Ishikawa (cell line): ENCODE data around the gene LINGO3.

Source experiments
- CREB1 ChIP-seq: IDR thresholded peaks from 2 replicates; pipeline ENCODE4 v1.6.1; 2012; ENCODE audit warnings: low read depth
- EGR1 ChIP-seq: IDR thresholded peaks from 2 replicates; pipeline ENCODE4 v1.6.1; 2012
- EP300 ChIP-seq: IDR thresholded peaks from 2 replicates; pipeline ENCODE4 v1.6.1; 2012; ENCODE audit warnings: borderline replicate concordance
- NFIC ChIP-seq: IDR thresholded peaks from 2 replicates; pipeline ENCODE4 v1.6.1; 2012
- RAD21 ChIP-seq: IDR thresholded peaks from 2 replicates; pipeline ENCODE4 v1.6.1; 2012; ENCODE audit warnings: low read depth
- TAF1 ChIP-seq: IDR thresholded peaks from 2 replicates; pipeline ENCODE4 v1.6.1; 2012; ENCODE audit warnings: low read depth, mild to moderate bottlenecking
- TCF12 ChIP-seq: IDR thresholded peaks from 2 replicates; pipeline ENCODE4 v1.6.1; 2012; ENCODE audit warnings: low read depth
- TEAD4 ChIP-seq: IDR thresholded peaks from 2 replicates; pipeline ENCODE4 v1.6.1; 2012
- YY1 ChIP-seq: IDR thresholded peaks from 2 replicates; pipeline ENCODE4 v1.6.1; 2012; ENCODE audit warnings: low read depth
- ZBTB7A ChIP-seq: IDR thresholded peaks from 2 replicates; pipeline ENCODE4 v1.6.1; 2012; ENCODE audit warnings: low read depth
- TF ChIP-seq, protein P1 (sequence below): IDR thresholded peaks from 2 replicates; pipeline ENCODE4 v1.6.1; 2012
- TF ChIP-seq, protein P2 (sequence below): IDR thresholded peaks from 2 replicates; pipeline ENCODE4 v1.6.1; 2012
- TF ChIP-seq, protein P3 (sequence below): IDR thresholded peaks from 2 replicates; pipeline ENCODE4 v1.6.1; 2012; ENCODE audit warnings: low read depth, mild to moderate bottlenecking

- TF ChIP-seq, protein P1, sequence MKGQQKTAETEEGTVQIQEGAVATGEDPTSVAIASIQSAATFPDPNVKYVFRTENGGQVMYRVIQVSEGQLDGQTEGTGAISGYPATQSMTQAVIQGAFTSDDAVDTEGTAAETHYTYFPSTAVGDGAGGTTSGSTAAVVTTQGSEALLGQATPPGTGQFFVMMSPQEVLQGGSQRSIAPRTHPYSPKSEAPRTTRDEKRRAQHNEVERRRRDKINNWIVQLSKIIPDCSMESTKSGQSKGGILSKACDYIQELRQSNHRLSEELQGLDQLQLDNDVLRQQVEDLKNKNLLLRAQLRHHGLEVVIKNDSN: no peak
- TF ChIP-seq YY1: no peak
- no peak for TF ChIP-seq CREB1
- TF ChIP-seq ZBTB7A: no peak
- TF ChIP-seq EGR1: no peak
- no peak for TF ChIP-seq TEAD4
- TF ChIP-seq TCF12: no peak
- TF ChIP-seq, protein P2, sequence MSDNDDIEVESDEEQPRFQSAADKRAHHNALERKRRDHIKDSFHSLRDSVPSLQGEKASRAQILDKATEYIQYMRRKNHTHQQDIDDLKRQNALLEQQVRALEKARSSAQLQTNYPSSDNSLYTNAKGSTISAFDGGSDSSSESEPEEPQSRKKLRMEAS: no peak
- TF ChIP-seq TAF1: no peak
- no peak for TF ChIP-seq EP300
- no peak for TF ChIP-seq RAD21
- TF ChIP-seq, protein P3, sequence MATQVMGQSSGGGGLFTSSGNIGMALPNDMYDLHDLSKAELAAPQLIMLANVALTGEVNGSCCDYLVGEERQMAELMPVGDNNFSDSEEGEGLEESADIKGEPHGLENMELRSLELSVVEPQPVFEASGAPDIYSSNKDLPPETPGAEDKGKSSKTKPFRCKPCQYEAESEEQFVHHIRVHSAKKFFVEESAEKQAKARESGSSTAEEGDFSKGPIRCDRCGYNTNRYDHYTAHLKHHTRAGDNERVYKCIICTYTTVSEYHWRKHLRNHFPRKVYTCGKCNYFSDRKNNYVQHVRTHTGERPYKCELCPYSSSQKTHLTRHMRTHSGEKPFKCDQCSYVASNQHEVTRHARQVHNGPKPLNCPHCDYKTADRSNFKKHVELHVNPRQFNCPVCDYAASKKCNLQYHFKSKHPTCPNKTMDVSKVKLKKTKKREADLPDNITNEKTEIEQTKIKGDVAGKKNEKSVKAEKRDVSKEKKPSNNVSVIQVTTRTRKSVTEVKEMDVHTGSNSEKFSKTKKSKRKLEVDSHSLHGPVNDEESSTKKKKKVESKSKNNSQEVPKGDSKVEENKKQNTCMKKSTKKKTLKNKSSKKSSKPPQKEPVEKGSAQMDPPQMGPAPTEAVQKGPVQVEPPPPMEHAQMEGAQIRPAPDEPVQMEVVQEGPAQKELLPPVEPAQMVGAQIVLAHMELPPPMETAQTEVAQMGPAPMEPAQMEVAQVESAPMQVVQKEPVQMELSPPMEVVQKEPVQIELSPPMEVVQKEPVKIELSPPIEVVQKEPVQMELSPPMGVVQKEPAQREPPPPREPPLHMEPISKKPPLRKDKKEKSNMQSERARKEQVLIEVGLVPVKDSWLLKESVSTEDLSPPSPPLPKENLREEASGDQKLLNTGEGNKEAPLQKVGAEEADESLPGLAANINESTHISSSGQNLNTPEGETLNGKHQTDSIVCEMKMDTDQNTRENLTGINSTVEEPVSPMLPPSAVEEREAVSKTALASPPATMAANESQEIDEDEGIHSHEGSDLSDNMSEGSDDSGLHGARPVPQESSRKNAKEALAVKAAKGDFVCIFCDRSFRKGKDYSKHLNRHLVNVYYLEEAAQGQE: no peak
- no peak for TF ChIP-seq NFIC
Measured at GRCh38 chr19:2283835-2284507, 24.0 kb downstream of the LINGO3 start.
